SK-N-SH (cell line): Measurements from ENCODE around the gene MTCL1. TPM values are rescaled to one million over a fixed set of nuclear protein-coding genes. Genes with fewer than 3 reads are reported as not detected.

Experiments
- CTCF ChIA-PET: fragments of 300-600, 350-600 bp; formaldehyde crosslinking; extraction: SDS; loops from one replicate; lab custom pipeline; 2021; lab: Yijun Ruan, JAX
- POLR2A ChIA-PET: fragments of 350-600 bp; sonication (Branson Sonifier 250); formaldehyde crosslinking; extraction: SDS; loops from one replicate; lab custom pipeline; 2020; ENCODE audit warnings: antibody characterized with exemption, inconsistent platforms; lab: Yijun Ruan, JAX
- DNase-seq: peaks from one replicate; pipeline ENCODE4 v3.0.0; 2012
- H2AFZ ChIP-seq: fragments of 200-600 bp; sonication (generic); 2 replicates; pipeline ENCODE4 v1.8.1; 2016; ENCODE audit warnings: antibody characterized with exemption, mild to moderate bottlenecking, low read depth
- H3F3A ChIP-seq: fragments of 200-600 bp; sonication (generic); replicated peaks from 2 replicates; pipeline ENCODE3; 2016; ENCODE audit warnings: antibody characterized with exemption, mild to moderate bottlenecking; ENCODE audit not compliant: insufficient read depth
- H3K27ac ChIP-seq, 2 experiments: fragments of 200-500 bp in 1 of 2; fragments of 200-600 bp in 1 of 2; sonication (Bioruptor generic) in 1 of 2; sonication (generic), shearing (Covaris generic) in 1 of 2; 2 replicates each; pipeline versions ENCODE4 v1.5.1 to v1.6.1; 2014 to 2016; ENCODE audit warnings: low read depth in 2 of 2, inconsistent platforms in 1 of 2, low read length in 1 of 2, mild to moderate bottlenecking in 1 of 2, mixed read lengths in 1 of 2
- H3K27me3 ChIP-seq: fragments of 200-600 bp; sonication (generic), shearing (Covaris generic); 2 replicates; pipeline ENCODE4 v1.6.1; 2016; ENCODE audit warnings: mixed run types; ENCODE audit not compliant: insufficient read depth
- H3K36me3 ChIP-seq, 2 experiments: fragments of 200-500 bp in 1 of 2; fragments of 200-600 bp in 1 of 2; sonication (Bioruptor generic) in 1 of 2; sonication (generic) in 1 of 2; replicated peaks in 1 of 2; 2 replicates each; pipeline versions ENCODE3 to v1.5.1; 2014 to 2016; ENCODE audit warnings: low read length in 1 of 2, mild to moderate bottlenecking in 1 of 2; ENCODE audit not compliant: insufficient read depth in 2 of 2, control insufficient read depth in 1 of 2
- H3K4me1 ChIP-seq, 2 experiments: fragments of 200-500 bp in 1 of 2; fragments of 200-600 bp in 1 of 2; sonication (Bioruptor generic) in 1 of 2; sonication (generic), shearing (Covaris generic) in 1 of 2; 2 replicates each; pipeline versions ENCODE4 v1.5.1 to v1.6.1; 2014 to 2016; ENCODE audit warnings: low read depth in 1 of 2, low read length in 1 of 2, mixed run types in 1 of 2; ENCODE audit not compliant: insufficient read depth in 2 of 2, control insufficient read depth in 1 of 2
- H3K4me2 ChIP-seq: fragments of 200-600 bp; sonication (generic), shearing (Covaris generic); 2 replicates; pipeline ENCODE4 v1.6.1; 2017; ENCODE audit warnings: mixed run types
- H3K4me3 ChIP-seq, 2 experiments: fragments of 200-500 bp in 1 of 2; fragments of 200-600 bp in 1 of 2; sonication (Bioruptor generic) in 1 of 2; sonication (generic), shearing (Covaris generic) in 1 of 2; 2 replicates each; pipeline versions ENCODE4 v1.5.1 to v1.8.1; 2014 to 2016; ENCODE audit warnings: low read depth in 2 of 2, inconsistent platforms in 1 of 2, low read length in 1 of 2, mild to moderate bottlenecking in 1 of 2, mixed read lengths in 1 of 2, moderate library complexity in 1 of 2
- H3K79me2 ChIP-seq: fragments of 200-600 bp; sonication (generic); 2 replicates; pipeline ENCODE4 v1.8.1; 2017; ENCODE audit warnings: mild to moderate bottlenecking; ENCODE audit not compliant: insufficient read depth
- H3K9ac ChIP-seq: fragments of 200-600 bp; sonication (generic); 2 replicates; pipeline ENCODE4 v1.6.1; 2017; ENCODE audit warnings: mixed run types
- H3K9me2 ChIP-seq: fragments of 200-600 bp; sonication (generic); 2 replicates; pipeline ENCODE4 v1.6.1; 2017; ENCODE audit warnings: mixed run types
- H3K9me3 ChIP-seq: fragments of 200-600 bp; sonication (generic); 2 replicates; pipeline ENCODE4 v1.6.1; 2017; ENCODE audit warnings: mixed run types, mild to moderate bottlenecking, moderate library complexity
- H4K20me1 ChIP-seq: fragments of 200-600 bp; sonication (generic); 2 replicates; pipeline ENCODE4 v1.6.1; 2017; ENCODE audit warnings: mild to moderate bottlenecking, mixed run types; ENCODE audit not compliant: insufficient read depth
- CHD2 ChIP-seq: fragments of 150-350 bp; IDR thresholded peaks from 2 replicates; pipeline ENCODE4 v1.6.1; 2018; ENCODE audit warnings: low read length; ENCODE audit not compliant: partially characterized antibody
- CTCF ChIP-seq: fragments of 200-600 bp; sonication (generic); IDR thresholded peaks from 2 replicates; pipeline ENCODE4 v1.6.1; 2017; ENCODE audit warnings: antibody characterized with exemption, mild to moderate bottlenecking, moderate library complexity
- EP300 ChIP-seq, 2 experiments: IDR thresholded peaks; 2 replicates each; pipeline versions ENCODE4 v1.4.0 to v1.6.1; 2012; ENCODE audit warnings: borderline replicate concordance in 1 of 2, low read depth in 1 of 2, low read length in 1 of 2
- EZH2phosphoT487 ChIP-seq: fragments of 200-600 bp; sonication (generic); IDR thresholded peaks from 2 replicates; pipeline ENCODE4 v1.6.1; 2017; ENCODE audit warnings: low read depth, mixed run types, mild to moderate bottlenecking, antibody characterized with exemption, moderate library complexity, borderline replicate concordance
- FOXM1 ChIP-seq: IDR thresholded peaks from 2 replicates; pipeline ENCODE4 v1.4.0; 2012; ENCODE audit warnings: low read depth, mild to moderate bottlenecking
- GABPA ChIP-seq: IDR thresholded peaks from 2 replicates; pipeline ENCODE4 v1.4.0; 2012; ENCODE audit warnings: low read depth, mild to moderate bottlenecking
- GATA2 ChIP-seq: sonication (generic); formaldehyde crosslinking; IDR thresholded peaks from 2 replicates; pipeline ENCODE4 v1.5.0; 2020; ENCODE audit warnings: mild to moderate bottlenecking, missing genetic modification reagents
- MEF2A ChIP-seq: IDR thresholded peaks from 2 replicates; pipeline ENCODE4 v1.4.0; 2012; ENCODE audit warnings: low read depth, borderline replicate concordance
- MXI1 ChIP-seq: IDR thresholded peaks from 2 replicates; pipeline ENCODE4 v1.6.1; 2012; ENCODE audit warnings: mild to moderate bottlenecking, low read depth, low read length, improper control_type of control experiment
- NFIC ChIP-seq: IDR thresholded peaks from 2 replicates; pipeline ENCODE4 v1.4.0; 2012; ENCODE audit warnings: borderline replicate concordance
- NRF1 ChIP-seq: IDR thresholded peaks from 2 replicates; pipeline ENCODE4 v1.6.1; 2012; ENCODE audit warnings: low read depth, mild to moderate bottlenecking, low read length
- PBX3 ChIP-seq: IDR thresholded peaks from 2 replicates; pipeline ENCODE4; 2012
- POLR2AphosphoS5 ChIP-seq: IDR thresholded peaks from 2 replicates; pipeline ENCODE4 v1.6.1; 2012; ENCODE audit warnings: low read depth, low read length
- RAD21 ChIP-seq: IDR thresholded peaks from 2 replicates; pipeline ENCODE4 v1.6.1; 2012; ENCODE audit warnings: mild to moderate bottlenecking, low read length
- RFX5 ChIP-seq: IDR thresholded peaks from 2 replicates; pipeline ENCODE4 v1.6.1; 2012; ENCODE audit warnings: mild to moderate bottlenecking, improper control_type of control experiment, low read length
- RXRA ChIP-seq: IDR thresholded peaks from 2 replicates; pipeline ENCODE4 v1.4.0; 2012; ENCODE audit warnings: low read depth, mild to moderate bottlenecking, borderline replicate concordance
- SIN3A ChIP-seq: IDR thresholded peaks from 2 replicates; pipeline ENCODE4 v1.6.1; 2012; ENCODE audit warnings: low read depth, mild to moderate bottlenecking, low read length, moderate library complexity, borderline replicate concordance
- SMC3 ChIP-seq: IDR thresholded peaks from 2 replicates; pipeline ENCODE4 v1.6.1; 2012; ENCODE audit warnings: low read depth, low read length, improper control_type of control experiment
- TAF1 ChIP-seq: IDR thresholded peaks from 2 replicates; pipeline ENCODE4 v1.6.1; 2012; ENCODE audit warnings: low read depth, mild to moderate bottlenecking, low read length, moderate library complexity, borderline replicate concordance
- TCF12 ChIP-seq: IDR thresholded peaks from 2 replicates; pipeline ENCODE4 v1.4.0; 2012
- USF2 ChIP-seq: fragments of 150-350 bp; IDR thresholded peaks from 2 replicates; pipeline ENCODE4 v1.6.1; 2017; ENCODE audit warnings: antibody characterized with exemption, low read length, low read depth, borderline replicate concordance
- YY1 ChIP-seq: IDR thresholded peaks from 2 replicates; pipeline ENCODE4 v1.4.0; 2012; ENCODE audit warnings: low read depth, mild to moderate bottlenecking
- WGBS: methylation state at CpG from one replicate; pipeline ENCODE4 v1.1.6; 2017; ENCODE audit warnings: low lambda C conversion rate; 5-methylcytosine and 5-hydroxymethylcytosine counted together
- polyA plus RNA-seq, 3 experiments: library from polyadenylated mRNA; depleted of rRNA; stranded (reverse); fragments of >200 nt; gene quantifications; 2 replicates each; pipeline ENCODE4 v1.2.3, GENCODE V29; 2012

Gene MTCL1
- polyA plus RNA-seq, 1 of the 3 experiments (the other 2 are of a cell fraction) = 33.5 TPM

- POLR2A ChIA-PET = no interaction called here
- CTCF ChIA-PET = no interaction called here
These were observed 130.2 kb downstream of the MTCL1 start for GRCh38 chr18:8835521-8835953.

GRCh38 chr18:8839281-8839680, 133.9 kb downstream of the MTCL1 start:
- no peak overlapping the region for H3K4me3 ChIP-seq
- no peak overlapping the region for H3K4me2 ChIP-seq
- H3K27me3 ChIP-seq = no peaks in the 10 kb centered on the region
- H4K20me1 ChIP-seq = no peaks in the 10 kb centered on the region
- ChIA-PET CTCF (interaction anchor here (1.0 kb wide), 1 partner anchor 8 kb away, joined by 4 read pairs; no protein-coding TSS in a partner anchor), POLR2A (no interaction called here)
- H3K9me2 ChIP-seq = no peaks in the 10 kb centered on the region
- H3K9me3 ChIP-seq = no peaks in the 10 kb centered on the region
- H3K9ac ChIP-seq = no peak overlapping the region
- peaks cover 0 to 3% of the 10 kb centered on the region in 2 experiments; a peak in 1 of 4 replicates for H3K4me1 ChIP-seq
- no peaks in the 10 kb centered on the region for H3K79me2 ChIP-seq
- H3K36me3 ChIP-seq = no peaks in the 10 kb centered on the region
- H3K27ac ChIP-seq = no peak overlapping the region
- no peak for DNase-seq
- no peak overlapping the region for H2AFZ ChIP-seq
- H3F3A ChIP-seq = no peaks in the 10 kb centered on the region
- WGBS = 93% methylated on average over 3 of the region's 3 CpGs
- TF ChIP-seq PBX3 (no peak), GATA2 (no peak), CTCF (no peak), MEF2A (no peak), TAF1 (no peak), FOXM1 (no peak), EP300 (IDR thresholded peaks at IDR 0.05; ENCODE audit: borderline replicate concordance in 1 of 2, low read depth in 1 of 2, low read length in 1 of 2) (no peak), SMC3 (no peak), RAD21 (no peak)

More at GRCh38 chr18:8835521-8835953, 130.2 kb downstream of the MTCL1 start:
- Histone ChIP-seq H3F3A (no peaks in the 10 kb centered on the region), H3K4me1 (peaks cover 0 to 8% of the 10 kb centered on the region in 2 experiments; a peak in 1 of 4 replicates), H3K9me2 (no peaks in the 10 kb centered on the region), H3K27me3 (no peaks in the 10 kb centered on the region), H4K20me1 (no peaks in the 10 kb centered on the region), H3K36me3 (peaks cover 11 to 12% of the 10 kb centered on the region in 2 experiments), H3K4me3 (no peak overlapping the region), H3K9ac (no peak overlapping the region), H3K9me3 (no peaks in the 10 kb centered on the region), H3K27ac (no peak overlapping the region), H3K79me2 (no peaks in the 10 kb centered on the region), H2AFZ (no peak overlapping the region), H3K4me2 (no peak overlapping the region)
- DNase-seq = no peak
- 74% methylated on average over 3 of the region's 3 CpGs for WGBS
- TF ChIP-seq USF2 = no peak
- no peak for TF ChIP-seq YY1
- no peak for TF ChIP-seq MXI1
- no peak for TF ChIP-seq EZH2phosphoT487
- TF ChIP-seq GABPA = no peak
- TF ChIP-seq POLR2AphosphoS5 = no peak
- TF ChIP-seq TAF1 = no peak
- no peak for TF ChIP-seq NRF1
- no peak for TF ChIP-seq CHD2
- TF ChIP-seq MEF2A = no peak
- no peak for TF ChIP-seq RXRA
- TF ChIP-seq CTCF = no peak
- no peak for TF ChIP-seq SIN3A
- no peak for TF ChIP-seq NFIC
- no peak for TF ChIP-seq FOXM1
- TF ChIP-seq RFX5 = no peak
- no peak for TF ChIP-seq GATA2
- no peak for TF ChIP-seq RAD21
- TF ChIP-seq TCF12 = no peak
